SK-N-SH treated with all-trans-retinoic acid at 6 μM for 48 hours (cell line): ENCODE results near the gene SNX27.

Source experiments
- ATAC-seq: fragments of 200-7000 bp; cut with Tn5 transposase; 3 replicates; pipeline ENCODE4 v1.9.1; 2020; ENCODE audit warnings: mild to moderate bottlenecking, moderate library complexity
- ARNTL ChIP-seq: fragments of 450-650 bp; formaldehyde crosslinking; IDR thresholded peaks from 2 replicates; pipeline ENCODE4 v1.5.0; 2020; ENCODE audit warnings: low read depth, mild to moderate bottlenecking, moderate library complexity, borderline replicate concordance
- CREB5 ChIP-seq: fragments of 250-450 bp; sonication (Bioruptor Pico); IDR thresholded peaks from 2 replicates; pipeline ENCODE4 v1.5.1; 2020; ENCODE audit warnings: low read depth, mild to moderate bottlenecking, moderate library complexity
- CSDC2 ChIP-seq: fragments of 250-450 bp; sonication (Bioruptor Pico); IDR thresholded peaks from 2 replicates; pipeline ENCODE4 v1.5.0; 2020; ENCODE audit warnings: mild to moderate bottlenecking, moderate library complexity
- CSRNP3 ChIP-seq: fragments of 250-450 bp; sonication (Bioruptor Pico); IDR thresholded peaks from 2 replicates; pipeline ENCODE4 v1.5.1; 2021; ENCODE audit warnings: mild to moderate bottlenecking, moderate library complexity
- ESRRG ChIP-seq: fragments of 250-450 bp; sonication (Bioruptor Pico); IDR thresholded peaks from 2 replicates; pipeline ENCODE4 v1.6.1; 2021; ENCODE audit warnings: mild to moderate bottlenecking
- GLIS3 ChIP-seq: fragments of 250-450 bp; sonication (Bioruptor Pico); IDR thresholded peaks from 2 replicates; pipeline ENCODE4 v1.5.0; 2020; ENCODE audit warnings: mild to moderate bottlenecking, moderate library complexity
- ISL1 ChIP-seq: fragments of 250-450 bp; sonication (Bioruptor Pico); IDR thresholded peaks from 2 replicates; pipeline ENCODE4 v2.1.2; 2022; ENCODE audit warnings: mild to moderate bottlenecking, moderate library complexity
- OSR1 ChIP-seq: fragments of 250-450 bp; sonication (Bioruptor Pico); IDR thresholded peaks from 2 replicates; pipeline ENCODE4 v1.8.0; 2022; ENCODE audit warnings: moderate library complexity, mild to moderate bottlenecking, inconsistent platforms
- PPARA ChIP-seq: fragments of 250-450 bp; sonication (Bioruptor Pico); IDR thresholded peaks from 2 replicates; pipeline ENCODE4 v1.5.0; 2020; ENCODE audit warnings: mild to moderate bottlenecking, borderline replicate concordance
- RARB ChIP-seq: fragments of 250-450 bp; sonication (Bioruptor Pico); IDR thresholded peaks from 2 replicates; pipeline ENCODE4 v1.8.0; 2021; ENCODE audit warnings: mild to moderate bottlenecking, moderate library complexity
- SNAI2 ChIP-seq: fragments of 250-450 bp; sonication (Bioruptor Pico); IDR thresholded peaks from 2 replicates; pipeline ENCODE4 v1.5.0; 2020; ENCODE audit warnings: mild to moderate bottlenecking, moderate library complexity
- TCF4 ChIP-seq: fragments of 250-450 bp; sonication (Bioruptor Pico); IDR thresholded peaks from 2 replicates; pipeline ENCODE4 v1.8.0; 2021; ENCODE audit warnings: mild to moderate bottlenecking, moderate library complexity, borderline replicate concordance
- TOX ChIP-seq: fragments of 250-450 bp; sonication (Bioruptor Pico); IDR thresholded peaks from 2 replicates; pipeline ENCODE4 v1.8.0; 2021; ENCODE audit warnings: mild to moderate bottlenecking, moderate library complexity, borderline replicate concordance
- ZC3H10 ChIP-seq: fragments of 250-450 bp; sonication (Bioruptor Pico); IDR thresholded peaks from 2 replicates; pipeline ENCODE4 v1.5.1; 2021; ENCODE audit warnings: mild to moderate bottlenecking, moderate library complexity
- ZFP3 ChIP-seq: fragments of 250-450 bp; sonication (Bioruptor Pico); IDR thresholded peaks from 2 replicates; pipeline ENCODE4 v1.5.0; 2020; ENCODE audit warnings: mild to moderate bottlenecking, moderate library complexity
- ZFP30 ChIP-seq: fragments of 450-650 bp; formaldehyde crosslinking; IDR thresholded peaks from 2 replicates; pipeline ENCODE4 v1.5.0; 2022; ENCODE audit warnings: mild to moderate bottlenecking, moderate library complexity
- ZNF565 ChIP-seq: fragments of 450-650 bp; formaldehyde crosslinking; conservative IDR thresholded peaks from 2 replicates; pipeline ENCODE4 v1.5.0; 2020; ENCODE audit warnings: low read depth, mild to moderate bottlenecking, moderate library complexity
- ZNF8 ChIP-seq: fragments of 450-650 bp; formaldehyde crosslinking; IDR thresholded peaks from 2 replicates; pipeline ENCODE4 v1.5.0; 2020; ENCODE audit warnings: mild to moderate bottlenecking, moderate library complexity
- TF ChIP-seq, protein P1 (sequence below): fragments of 250-450 bp; sonication (Bioruptor Pico); IDR thresholded peaks from 2 replicates; pipeline ENCODE4 v1.5.0; 2020; ENCODE audit warnings: mild to moderate bottlenecking, moderate library complexity
- TF ChIP-seq, protein P2 (sequence below): fragments of 250-450 bp; sonication (Bioruptor Pico); IDR thresholded peaks from 2 replicates; pipeline ENCODE4 v1.8.0; 2021; ENCODE audit warnings: low read depth, mild to moderate bottlenecking, moderate library complexity, borderline replicate concordance

SNX27 gene

DNA sequence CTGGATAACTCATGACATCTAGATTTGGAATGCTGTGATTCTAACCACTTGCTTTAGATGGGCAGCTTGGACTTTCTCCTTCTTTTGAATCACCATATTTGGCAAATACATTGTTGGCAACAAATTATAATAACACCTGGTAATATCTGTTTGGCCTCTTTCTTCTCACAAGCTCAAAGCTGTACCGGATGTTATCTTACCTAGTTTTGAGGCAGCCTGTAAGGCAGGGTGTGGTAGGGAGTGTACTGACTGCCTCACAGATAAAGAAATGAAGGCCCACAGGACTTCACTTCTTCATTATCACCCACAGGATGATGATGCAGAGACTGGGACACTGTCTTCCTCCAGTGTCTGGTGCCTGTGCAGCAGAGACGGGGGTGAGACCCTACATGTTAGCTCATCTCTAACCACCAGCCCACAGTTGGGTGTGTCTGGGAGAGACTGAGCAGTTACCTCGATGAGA is 43.2 kb upstream of the SNX27 start:
- ATAC-seq, result no peak
- TF ChIP-seq RARB (CRISPR knock-in tag) (no peak), PPARA (no peak), CSRNP3 (CRISPR knock-in tag) (no peak), CREB5 (no peak), SNAI2 (CRISPR knock-in tag) (no peak), ZNF565 (CRISPR knock-in tag) (no peak), ARNTL (no peak), ZNF8 (CRISPR knock-in tag) (no peak), OSR1 (CRISPR knock-in tag) (no peak), ISL1 (CRISPR knock-in tag) (no peak), TCF4 (CRISPR knock-in tag) (no peak), ZFP30 (no peak), ESRRG (CRISPR knock-in tag) (no peak), ZC3H10 (CRISPR knock-in tag) (no peak)
- TF ChIP-seq, protein P1, sequence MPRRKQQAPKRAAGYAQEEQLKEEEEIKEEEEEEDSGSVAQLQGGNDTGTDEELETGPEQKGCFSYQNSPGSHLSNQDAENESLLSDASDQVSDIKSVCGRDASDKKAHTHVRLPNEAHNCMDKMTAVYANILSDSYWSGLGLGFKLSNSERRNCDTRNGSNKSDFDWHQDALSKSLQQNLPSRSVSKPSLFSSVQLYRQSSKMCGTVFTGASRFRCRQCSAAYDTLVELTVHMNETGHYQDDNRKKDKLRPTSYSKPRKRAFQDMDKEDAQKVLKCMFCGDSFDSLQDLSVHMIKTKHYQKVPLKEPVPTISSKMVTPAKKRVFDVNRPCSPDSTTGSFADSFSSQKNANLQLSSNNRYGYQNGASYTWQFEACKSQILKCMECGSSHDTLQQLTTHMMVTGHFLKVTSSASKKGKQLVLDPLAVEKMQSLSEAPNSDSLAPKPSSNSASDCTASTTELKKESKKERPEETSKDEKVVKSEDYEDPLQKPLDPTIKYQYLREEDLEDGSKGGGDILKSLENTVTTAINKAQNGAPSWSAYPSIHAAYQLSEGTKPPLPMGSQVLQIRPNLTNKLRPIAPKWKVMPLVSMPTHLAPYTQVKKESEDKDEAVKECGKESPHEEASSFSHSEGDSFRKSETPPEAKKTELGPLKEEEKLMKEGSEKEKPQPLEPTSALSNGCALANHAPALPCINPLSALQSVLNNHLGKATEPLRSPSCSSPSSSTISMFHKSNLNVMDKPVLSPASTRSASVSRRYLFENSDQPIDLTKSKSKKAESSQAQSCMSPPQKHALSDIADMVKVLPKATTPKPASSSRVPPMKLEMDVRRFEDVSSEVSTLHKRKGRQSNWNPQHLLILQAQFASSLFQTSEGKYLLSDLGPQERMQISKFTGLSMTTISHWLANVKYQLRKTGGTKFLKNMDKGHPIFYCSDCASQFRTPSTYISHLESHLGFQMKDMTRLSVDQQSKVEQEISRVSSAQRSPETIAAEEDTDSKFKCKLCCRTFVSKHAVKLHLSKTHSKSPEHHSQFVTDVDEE (CRISPR knock-in tag), result no peak
- TF ChIP-seq, protein P2, sequence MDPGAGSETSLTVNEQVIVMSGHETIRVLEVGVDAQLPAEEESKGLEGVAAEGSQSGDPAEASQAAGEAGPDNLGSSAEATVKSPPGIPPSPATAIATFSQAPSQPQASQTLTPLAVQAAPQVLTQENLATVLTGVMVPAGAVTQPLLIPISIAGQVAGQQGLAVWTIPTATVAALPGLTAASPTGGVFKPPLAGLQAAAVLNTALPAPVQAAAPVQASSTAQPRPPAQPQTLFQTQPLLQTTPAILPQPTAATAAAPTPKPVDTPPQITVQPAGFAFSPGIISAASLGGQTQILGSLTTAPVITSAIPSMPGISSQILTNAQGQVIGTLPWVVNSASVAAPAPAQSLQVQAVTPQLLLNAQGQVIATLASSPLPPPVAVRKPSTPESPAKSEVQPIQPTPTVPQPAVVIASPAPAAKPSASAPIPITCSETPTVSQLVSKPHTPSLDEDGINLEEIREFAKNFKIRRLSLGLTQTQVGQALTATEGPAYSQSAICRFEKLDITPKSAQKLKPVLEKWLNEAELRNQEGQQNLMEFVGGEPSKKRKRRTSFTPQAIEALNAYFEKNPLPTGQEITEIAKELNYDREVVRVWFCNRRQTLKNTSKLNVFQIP (CRISPR knock-in tag), result no peak

GRCh38 chr1:151570819-151571218 is 41.0 kb upstream of the SNX27 start:
- TF ChIP-seq ZC3H10 (CRISPR knock-in tag) (no peak), ZNF8 (CRISPR knock-in tag) (no peak), CREB5 (no peak), ISL1 (CRISPR knock-in tag) (no peak), ZFP3 (no peak), CSDC2 (no peak), ESRRG (CRISPR knock-in tag) (no peak), TOX (CRISPR knock-in tag) (no peak), OSR1 (CRISPR knock-in tag) (no peak), ARNTL (no peak), GLIS3 (CRISPR knock-in tag) (no peak), PPARA (no peak), SNAI2 (CRISPR knock-in tag) (no peak), CSRNP3 (CRISPR knock-in tag) (no peak)
- TF ChIP-seq, protein P2 (CRISPR knock-in tag), result no peak
- ATAC-seq, result no peak
